GM23248 (cell line): ENCODE results near the gene SSMEM1. TPM values are rescaled to one million over a fixed set of nuclear protein-coding genes. Genes with fewer than 3 reads are reported as not detected.

Source experiments
- DNase-seq: peaks from one replicate; pipeline ENCODE4 v3.0.0-alpha.2; 2015
- H2AFZ ChIP-seq: fragments of 200-600 bp; sonication (generic); 2 replicates; pipeline ENCODE4 v1.6.1; 2016; ENCODE audit warnings: antibody characterized with exemption
- H3F3A ChIP-seq: fragments of 200-600 bp; sonication (generic); 2 replicates; pipeline ENCODE4 v1.6.1; 2016; ENCODE audit warnings: mild to moderate bottlenecking, antibody characterized with exemption, mixed run types; ENCODE audit not compliant: insufficient read depth
- H3K27ac ChIP-seq: fragments of 200-600 bp; sonication (generic); 2 replicates; pipeline ENCODE4 v1.5.1; 2016; ENCODE audit warnings: mild to moderate bottlenecking
- H3K27me3 ChIP-seq: fragments of 200-600 bp; sonication (generic); replicated peaks from 2 replicates; pipeline ENCODE4 v1.6.1; 2016; ENCODE audit warnings: mild to moderate bottlenecking; ENCODE audit not compliant: insufficient read depth
- H3K36me3 ChIP-seq: fragments of 200-600 bp; sonication (generic); 2 replicates; pipeline ENCODE4 v1.6.1; 2016; ENCODE audit warnings: low read depth, mild to moderate bottlenecking
- H3K4me1 ChIP-seq: fragments of 200-600 bp; sonication (generic); 2 replicates; pipeline ENCODE4 v1.6.1; 2016; ENCODE audit warnings: mild to moderate bottlenecking; ENCODE audit not compliant: insufficient read depth
- H3K4me2 ChIP-seq: fragments of 200-600 bp; sonication (generic); one replicate; pipeline ENCODE4 v1.6.1; 2016; ENCODE audit warnings: mild to moderate bottlenecking; ENCODE audit not compliant: unreplicated experiment
- H3K4me3 ChIP-seq: fragments of 200-600 bp; sonication (generic); 2 replicates; pipeline ENCODE4 v1.5.1; 2016; ENCODE audit warnings: mild to moderate bottlenecking
- H3K79me2 ChIP-seq: fragments of 200-600 bp; sonication (generic); 2 replicates; pipeline ENCODE4 v1.6.1; 2016; ENCODE audit warnings: mild to moderate bottlenecking; ENCODE audit not compliant: insufficient read depth
- H3K9ac ChIP-seq: fragments of 200-600 bp; sonication (generic); 2 replicates; pipeline ENCODE4 v1.6.1; 2016; ENCODE audit warnings: mild to moderate bottlenecking
- H3K9me2 ChIP-seq: fragments of 200-600 bp; sonication (generic); 2 replicates; pipeline ENCODE4 v1.6.1; 2016; ENCODE audit warnings: mixed run types, mild to moderate bottlenecking, moderate library complexity; ENCODE audit not compliant: insufficient read depth
- H3K9me3 ChIP-seq: fragments of 200-600 bp; sonication (generic); one replicate; pipeline ENCODE4 v1.6.1; 2017; ENCODE audit warnings: low read depth
- H4K20me1 ChIP-seq: fragments of 200-600 bp; sonication (generic); 2 replicates; pipeline ENCODE4 v1.6.0; 2016; ENCODE audit not compliant: insufficient read depth
- EZH2 ChIP-seq: fragments of 200-600 bp; sonication (generic); IDR thresholded peaks from 2 replicates; pipeline ENCODE4 v1.6.1; 2018; ENCODE audit warnings: antibody characterized with exemption, mild to moderate bottlenecking; ENCODE audit not compliant: insufficient read depth, poor library complexity, severe bottlenecking
- EZH2phosphoT487 ChIP-seq: fragments of 200-600 bp; sonication (generic); IDR thresholded peaks from 2 replicates; pipeline ENCODE4 v1.6.1; 2018; ENCODE audit warnings: antibody characterized with exemption, moderate library complexity, mild to moderate bottlenecking, low read depth; ENCODE audit not compliant: insufficient read depth
- WGBS, 2 experiments: methylation state at CpG; one replicate each; pipeline ENCODE4 v1.1.6; 2015 to 2017; ENCODE audit warnings: low lambda C conversion rate in 2 of 2, low coverage in 1 of 2; ENCODE audit errors: missing lambda C conversion rate in 2 of 2; 5-methylcytosine and 5-hydroxymethylcytosine counted together
- in situ Hi-C: fragments of 300-500 bp; cut with MboI; formaldehyde crosslinking; loops from 2 replicates; pipeline ENCODE4 v1.15.0; 2020
- polyA plus RNA-seq: library from polyadenylated mRNA; unstranded; fragments of >200 nt; fragmentation: Nextera tagmentation; extraction: Ambion mirVana; gene quantifications from 2 replicates; pipeline ENCODE4 v1.2.1, GENCODE V29; 2016
- total RNA-seq: library from RNA; depleted of rRNA; stranded (reverse); fragments of >200 nt; shearing (Covaris generic); gene quantifications from 2 replicates; pipeline ENCODE4 v1.2.3, GENCODE V29; 2014; rRNA removed

SSMEM1 gene, protein sequence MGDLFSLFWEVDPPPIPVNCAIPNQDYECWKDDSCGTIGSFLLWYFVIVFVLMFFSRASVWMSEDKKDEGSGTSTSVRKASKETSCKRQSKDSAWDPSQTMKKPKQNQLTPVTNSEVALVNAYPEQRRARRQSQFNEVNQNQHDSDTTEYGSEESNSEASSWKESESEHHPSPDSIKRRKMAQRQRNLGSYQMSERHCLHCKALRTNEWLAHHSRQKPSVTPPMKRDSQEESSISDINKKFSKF
- total RNA-seq, result not detected in 2 replicates
- polyA plus RNA-seq, result not detected in 2 replicates

DNA sequence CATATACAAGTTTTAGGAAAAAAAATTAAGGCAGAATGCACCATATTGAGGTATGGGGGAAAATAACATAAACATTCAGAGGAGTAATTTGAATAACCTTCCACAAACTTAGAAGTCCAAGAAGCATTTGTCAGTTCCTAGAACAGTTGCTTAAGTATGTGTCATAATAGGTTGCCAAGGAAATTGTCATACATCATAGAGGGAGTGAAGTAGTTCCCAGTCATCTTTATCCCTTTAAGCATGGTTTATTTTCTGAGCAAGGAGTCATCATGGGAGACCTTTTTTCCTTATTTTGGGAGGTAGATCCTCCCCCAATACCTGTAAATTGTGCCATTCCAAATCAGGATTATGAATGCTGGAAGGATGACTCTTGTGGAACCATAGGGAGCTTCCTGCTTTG is at the start of gene SSMEM1:
SSMEM1 (plus strand) TSS at position 219 of the 400 bp plus-strand sequence; CDS start at position 270, 51 bp downstream.
- H4K20me1 ChIP-seq, result no peaks in the 10 kb centered on the region
- H3F3A ChIP-seq, result peaks cover 28% of the 10 kb centered on the region
- peak within 1 kb of the TSS; percentile 67 for H2AFZ ChIP-seq
- in situ Hi-C loops, result no loop called here
- peaks cover 38% of the 10 kb centered on the region for H3K4me1 ChIP-seq
- peak within 1 kb of the TSS; percentile 77 for H3K27ac ChIP-seq
- H3K79me2 ChIP-seq, result peaks cover 12% of the 10 kb centered on the region
- peak; percentile 92 for DNase-seq
- H3K9me3 ChIP-seq, result no peaks in the 10 kb centered on the region
- peaks cover 5% of the 10 kb centered on the region; the same call in 1 of the 2 replicates for H3K36me3 ChIP-seq
- H3K9ac ChIP-seq, result peak within 1 kb of the TSS; percentile 12
- no peak within 1 kb of the TSS for H3K4me3 ChIP-seq
- TF ChIP-seq EZH2phosphoT487, result no peak
- no peak for TF ChIP-seq EZH2
- no peaks in the 10 kb centered on the region for H3K27me3 ChIP-seq
- H3K4me2 ChIP-seq, result no peak within 1 kb of the TSS
- no peaks in the 10 kb centered on the region for H3K9me2 ChIP-seq

DNA sequence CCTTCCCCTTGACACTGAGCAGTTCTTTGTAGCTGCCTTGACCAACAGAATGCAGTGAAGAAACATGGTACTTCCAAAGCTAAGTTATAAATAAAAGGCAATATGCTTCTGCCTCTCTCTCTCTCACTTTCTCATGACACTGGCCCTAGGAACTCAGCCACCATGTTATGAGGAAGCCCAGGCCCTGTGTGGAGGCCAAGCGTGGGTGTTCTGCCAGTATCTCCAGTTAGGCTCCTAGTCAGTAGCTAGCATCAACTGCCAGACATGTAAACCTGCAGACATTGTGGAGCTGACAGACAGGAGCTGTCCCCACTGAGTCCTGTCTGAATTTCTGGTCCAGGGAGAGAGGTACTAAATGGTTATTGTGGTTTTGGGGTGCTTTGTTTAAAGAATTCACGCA is 47.6 kb upstream of the SSMEM1 start:
- H3K4me1 ChIP-seq, result no peaks in the 10 kb centered on the region
- H3K9me2 ChIP-seq, result no peaks in the 10 kb centered on the region
- H3K4me2 ChIP-seq, result no peak overlapping the region
- no peaks in the 10 kb centered on the region for H3K27me3 ChIP-seq
- H3F3A ChIP-seq, result no peaks in the 10 kb centered on the region
- 92 to 95% methylated on average over 2 of the region's 2 CpGs for WGBS, 2 experiments
- H3K27ac ChIP-seq, result no peak overlapping the region
- no peak overlapping the region for H3K9ac ChIP-seq
- H2AFZ ChIP-seq, result no peak overlapping the region
- no peak for DNase-seq
- no peak overlapping the region for H3K4me3 ChIP-seq
- TF ChIP-seq EZH2 (no peak), EZH2phosphoT487 (no peak)
- H3K9me3 ChIP-seq, result no peaks in the 10 kb centered on the region
- H3K79me2 ChIP-seq, result no peaks in the 10 kb centered on the region
- in situ Hi-C loops, result no loop called here
- H4K20me1 ChIP-seq, result no peaks in the 10 kb centered on the region
- H3K36me3 ChIP-seq, result peaks cover 12% of the 10 kb centered on the region

DNA sequence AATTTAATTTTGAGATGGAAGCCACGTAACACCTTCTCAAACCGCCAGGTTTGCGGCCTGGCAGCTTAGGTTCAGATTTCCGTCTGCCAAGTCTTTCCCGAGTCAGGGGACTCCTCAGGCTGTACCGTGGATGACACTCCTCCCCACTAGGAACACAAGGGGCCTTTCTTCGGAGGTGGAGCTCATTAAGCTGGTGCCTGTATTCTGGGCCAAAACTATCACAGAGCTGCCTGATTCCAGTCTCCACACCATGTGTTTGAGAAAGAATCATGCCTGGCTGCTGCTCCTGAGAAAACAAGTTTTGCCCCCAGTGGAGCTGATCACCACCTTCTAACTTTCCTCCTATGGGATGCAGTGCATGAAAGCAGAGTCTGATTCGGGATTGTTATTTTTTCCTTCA is 47.2 kb upstream of the SSMEM1 start:
- Histone ChIP-seq H3K9ac (no peak overlapping the region), H3K79me2 (no peaks in the 10 kb centered on the region), H3K27ac (no peak overlapping the region), H3K9me3 (no peaks in the 10 kb centered on the region), H3F3A (no peaks in the 10 kb centered on the region), H2AFZ (no peak overlapping the region), H3K4me3 (no peak overlapping the region), H3K4me2 (no peak overlapping the region), H4K20me1 (no peaks in the 10 kb centered on the region), H3K36me3 (peaks cover 16% of the 10 kb centered on the region), H3K4me1 (no peaks in the 10 kb centered on the region), H3K9me2 (no peaks in the 10 kb centered on the region), H3K27me3 (no peaks in the 10 kb centered on the region)
- in situ Hi-C loops, result no loop called here
- no peak for DNase-seq
- TF ChIP-seq EZH2phosphoT487, result no peak
- TF ChIP-seq EZH2, result no peak
- 98% methylated on average over 8 of the region's 8 CpGs for WGBS, 2 experiments

DNA sequence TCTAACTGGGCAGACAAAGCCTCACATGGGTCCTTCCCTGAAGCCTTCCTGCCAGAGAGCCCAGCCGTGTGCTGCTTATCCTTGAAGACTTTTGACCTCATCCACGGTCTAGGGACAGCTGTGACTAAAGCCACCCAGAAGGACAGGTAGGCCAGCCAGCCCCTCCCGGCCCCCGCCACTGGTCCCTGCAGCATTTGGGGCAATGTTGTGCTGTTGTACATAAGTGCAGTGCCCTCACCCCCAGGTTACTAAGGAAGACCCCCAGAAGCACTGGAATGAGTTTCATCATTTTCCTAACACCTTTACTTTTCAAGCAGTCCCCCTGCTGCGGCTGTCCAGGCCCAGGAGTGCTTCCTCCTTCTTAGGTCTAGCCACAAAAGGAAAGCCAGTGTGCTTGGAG is 45.5 kb upstream of the SSMEM1 start:
- peaks cover 27% of the 10 kb centered on the region for H3K36me3 ChIP-seq

More for the DNA sequence above, 45.5 kb upstream of the SSMEM1 start:
- 96 to 100% methylated on average over 5 of the region's 5 CpGs for WGBS, 2 experiments
- no peak for DNase-seq
- Histone ChIP-seq H3K27ac (no peak overlapping the region), H3K4me3 (no peak overlapping the region), H3K9me2 (no peaks in the 10 kb centered on the region), H3K9me3 (no peaks in the 10 kb centered on the region), H2AFZ (no peak overlapping the region), H3F3A (no peaks in the 10 kb centered on the region), H3K27me3 (no peaks in the 10 kb centered on the region), H3K4me2 (no peak overlapping the region), H3K4me1 (no peaks in the 10 kb centered on the region), H4K20me1 (no peaks in the 10 kb centered on the region), H3K9ac (no peak overlapping the region), H3K79me2 (no peaks in the 10 kb centered on the region)
- in situ Hi-C loops, result no loop called here
- TF ChIP-seq EZH2, result no peak
- no peak for TF ChIP-seq EZH2phosphoT487
